Activated CD4-positive, alpha-beta memory T cell treated with anti-CD3 and anti-CD28 coated beads for 36 hours (primary cell): ENCODE results near the gene ACTL7A. TPM values are rescaled to one million over a fixed set of nuclear protein-coding genes. Genes with fewer than 3 reads are reported as not detected.

ENCODE experiments used
- CTCF ChIA-PET: fragments of 350-600 bp; sonication (Branson Sonifier 250); formaldehyde crosslinking; loops from one replicate; lab custom pipeline; 2021; ENCODE audit warnings: antibody characterized with exemption, inconsistent platforms; lab: Charles Lee
- POLR2A ChIA-PET: fragments of 350-600 bp; sonication (Branson Sonifier 250); formaldehyde crosslinking; loops from one replicate; lab custom pipeline; 2021; ENCODE audit warnings: antibody characterized with exemption; lab: Charles Lee
- DNase-seq: peaks from one replicate; pipeline ENCODE4 v3.0.0-alpha.2; 2020
- H3K27ac Mint-ChIP-seq: one replicate; pipeline ENCODE4 v1.8.0; 2021; ENCODE audit warnings: mixed read lengths
- H3K27me3 Mint-ChIP-seq: one replicate; pipeline ENCODE4 v1.8.0; 2021; ENCODE audit warnings: mixed read lengths
- H3K36me3 Mint-ChIP-seq: one replicate; pipeline ENCODE4 v1.8.0; 2021; ENCODE audit warnings: mixed read lengths
- H3K4me1 Mint-ChIP-seq: one replicate; pipeline ENCODE4 v1.8.0; 2021; ENCODE audit warnings: low read depth, mixed read lengths
- H3K4me3 Mint-ChIP-seq: one replicate; pipeline ENCODE4 v1.8.0; 2021; ENCODE audit warnings: mild to moderate bottlenecking, mixed read lengths
- H3K9me3 Mint-ChIP-seq: one replicate; pipeline ENCODE4 v1.8.0; 2021; ENCODE audit warnings: mixed read lengths
- intact Hi-C: fragments of 100-400 bp; cut with micrococcal nuclease; formaldehyde crosslinking; loops from one replicate; pipeline ENCODE4 v1.15.1; 2023
- total RNA-seq, 2 experiments: library from RNA; stranded (reverse); gene quantifications; one replicate each; pipeline ENCODE4 v1.2.3, GENCODE V29; 2021

The ACTL7A gene
- total RNA-seq, 2 experiments from 2014 or later = not detected

- ChIA-PET CTCF (no interaction called here), POLR2A (interaction anchor here (0.6 kb wide), 1 partner anchor 35 kb away, joined by 4 read pairs; no protein-coding TSS in a partner anchor)
- intact Hi-C loops = no loop called here
- DNase-seq = no peak
- Mint-ChIP-seq H3K27ac (no peak overlapping the region), H3K9me3 (no peaks in the 10 kb centered on the region), H3K27me3 (no peaks in the 10 kb centered on the region), H3K36me3 (peaks cover 42% of the 10 kb centered on the region), H3K4me1 (peaks cover 16% of the 10 kb centered on the region), H3K4me3 (no peak overlapping the region)
These were observed 48.3 kb downstream of the ACTL7A start for GRCh38 chr9:108910402-108910801.

DNA sequence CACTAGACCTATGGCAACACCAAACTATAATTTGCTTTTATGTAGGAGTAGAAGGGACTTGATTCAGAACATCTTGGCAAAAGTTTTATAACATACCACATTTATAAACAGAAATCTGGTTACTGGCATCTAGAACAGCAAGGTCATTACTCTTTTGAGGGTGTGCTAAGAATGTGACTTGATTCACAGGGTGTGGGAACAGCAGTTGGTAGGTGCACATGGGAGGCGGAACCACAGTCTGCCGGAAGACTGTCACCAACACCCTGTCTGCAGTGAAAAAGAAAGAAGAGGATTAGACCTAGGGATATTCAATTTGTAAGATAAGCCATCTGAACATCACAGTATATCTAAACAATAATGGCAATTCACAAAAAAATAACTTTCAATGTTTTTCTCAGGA lies 48.8 kb downstream of the ACTL7A start:
- Mint-ChIP-seq H3K4me3 (no peak overlapping the region), H3K4me1 (peaks cover 16% of the 10 kb centered on the region), H3K27ac (no peak overlapping the region), H3K36me3 (peaks cover 43% of the 10 kb centered on the region), H3K27me3 (no peaks in the 10 kb centered on the region), H3K9me3 (no peaks in the 10 kb centered on the region)
- intact Hi-C loops = no loop called here
- ChIA-PET POLR2A (interaction anchor here (0.6 kb wide), 1 partner anchor 35 kb away, joined by 4 read pairs; no protein-coding TSS in a partner anchor), CTCF (no interaction called here)
- no peak for DNase-seq

GRCh38 chr9:108911820-108912219 lies 49.8 kb downstream of the ACTL7A start:
- no peaks in the 10 kb centered on the region for H3K9me3 Mint-ChIP-seq
- ChIA-PET CTCF (no interaction called here), POLR2A (no interaction called here)
- DNase-seq = no peak
- H3K4me1 Mint-ChIP-seq = peaks cover 16% of the 10 kb centered on the region
- H3K27ac Mint-ChIP-seq = peak overlapping the region; percentile 62
- H3K36me3 Mint-ChIP-seq = peaks cover 47% of the 10 kb centered on the region
- H3K4me3 Mint-ChIP-seq = no peak overlapping the region
- H3K27me3 Mint-ChIP-seq = no peaks in the 10 kb centered on the region
- intact Hi-C loops = no loop called here

Other genes with a start within 250 kb of the ACTL7A start
- not detected for gene ACTL7B, start 6.3 kb upstream of the ACTL7A start, total RNA-seq
- gene ELP1, start 71.9 kb downstream of the ACTL7A start, total RNA-seq = 10 to 100 TPM; 25.5 to 29.2 TPM
- gene ABITRAM, start 72.1 kb downstream of the ACTL7A start, total RNA-seq = 10 to 100 TPM in 1 of 2 experiments, 1 to 10 TPM in 1; 9.4 to 11.2 TPM
- 10 to 100 TPM; 23.2 to 25.9 TPM for gene CTNNAL1, start 151.2 kb downstream of the ACTL7A start, total RNA-seq